Left ventricle myocardium inferior (tissue), 1 donor: ENCODE data around the gene MAJIN. TPM values are rescaled to one million over a fixed set of nuclear protein-coding genes. Genes with fewer than 3 reads are reported as not detected.

Experiments
- DNase-seq: peaks from one replicate; pipeline ENCODE4 v3.0.0-alpha.2; 2020
- H3K27ac ChIP-seq: fragments of 200-600 bp; replicated peaks from 2 replicates; pipeline ENCODE4 v1.8.0; 2021
- H3K27me3 ChIP-seq: fragments of 200-600 bp; 2 replicates; pipeline ENCODE4 v1.8.0; 2021; ENCODE audit warnings: low read depth
- H3K36me3 ChIP-seq: fragments of 200-600 bp; 2 replicates; pipeline ENCODE4 v1.8.0; 2021
- H3K4me1 ChIP-seq: fragments of 200-600 bp; 2 replicates; pipeline ENCODE4 v1.8.0; 2021
- H3K4me3 ChIP-seq: fragments of 200-600 bp; 2 replicates; pipeline ENCODE4 v1.8.0; 2021; ENCODE audit warnings: mild to moderate bottlenecking, moderate library complexity
- H3K9me3 ChIP-seq: fragments of 200-600 bp; replicated peaks from 2 replicates; pipeline ENCODE4 v1.8.0; 2021
- CTCF ChIP-seq: fragments of 200-600 bp; IDR thresholded peaks from 2 replicates; pipeline ENCODE4 v1.8.0; 2021; ENCODE audit warnings: antibody characterized with exemption, mild to moderate bottlenecking, borderline replicate concordance
- intact Hi-C: fragments of 100-400 bp; cut with micrococcal nuclease; formaldehyde crosslinking; loops from one replicate; pipeline ENCODE4 v1.11.0; 2022
- total RNA-seq: library from RNA; stranded (reverse); fragmentation: NEBNext Ultra II Directional; extraction: Animal tissue kit (Norgen Biotek cat#: 25700); gene quantifications from one replicate; pipeline ENCODE4 v1.2.1, GENCODE V29; 2021
- donor health status: DM: no; HTN: yes; CAD: no; lungs with severe emphysema.

Gene MAJIN
- total RNA-seq, 1 donor from 2014 or later: not detected

- Histone ChIP-seq H3K9me3 (no peaks in the 10 kb centered on the region), H3K27me3 (no peaks in the 10 kb centered on the region), H3K4me3 (no peak within 1 kb of the TSS), H3K27ac (no peak within 1 kb of the TSS), H3K4me1 (no peaks in the 10 kb centered on the region), H3K36me3 (peaks cover 38% of the 10 kb centered on the region)
- DNase-seq: no peak
- no peak for TF ChIP-seq CTCF
- intact Hi-C loops: no loop called here
These were observed 36.4 kb downstream of the MAJIN start, which contains the start of gene GPHA2 for GRCh38 chr11:64935359-64936081. Gene GPHA2 (minus strand): TSS chr11:64935893. CDS start chr11:64935460, 433 bp downstream.

- no peaks in the 10 kb centered on the region for H3K4me1 ChIP-seq
- TF ChIP-seq CTCF: no peak
- H3K4me3 ChIP-seq: no peak overlapping the region
- intact Hi-C loops: no loop called here
- DNase-seq: no peak
- H3K9me3 ChIP-seq: no peaks in the 10 kb centered on the region
- no peak overlapping the region for H3K27ac ChIP-seq
- H3K27me3 ChIP-seq: no peaks in the 10 kb centered on the region
- peaks cover 45% of the 10 kb centered on the region for H3K36me3 ChIP-seq
These were observed 37.1 kb downstream of the MAJIN start for GRCh38 chr11:64934682-64935358.

DNA sequence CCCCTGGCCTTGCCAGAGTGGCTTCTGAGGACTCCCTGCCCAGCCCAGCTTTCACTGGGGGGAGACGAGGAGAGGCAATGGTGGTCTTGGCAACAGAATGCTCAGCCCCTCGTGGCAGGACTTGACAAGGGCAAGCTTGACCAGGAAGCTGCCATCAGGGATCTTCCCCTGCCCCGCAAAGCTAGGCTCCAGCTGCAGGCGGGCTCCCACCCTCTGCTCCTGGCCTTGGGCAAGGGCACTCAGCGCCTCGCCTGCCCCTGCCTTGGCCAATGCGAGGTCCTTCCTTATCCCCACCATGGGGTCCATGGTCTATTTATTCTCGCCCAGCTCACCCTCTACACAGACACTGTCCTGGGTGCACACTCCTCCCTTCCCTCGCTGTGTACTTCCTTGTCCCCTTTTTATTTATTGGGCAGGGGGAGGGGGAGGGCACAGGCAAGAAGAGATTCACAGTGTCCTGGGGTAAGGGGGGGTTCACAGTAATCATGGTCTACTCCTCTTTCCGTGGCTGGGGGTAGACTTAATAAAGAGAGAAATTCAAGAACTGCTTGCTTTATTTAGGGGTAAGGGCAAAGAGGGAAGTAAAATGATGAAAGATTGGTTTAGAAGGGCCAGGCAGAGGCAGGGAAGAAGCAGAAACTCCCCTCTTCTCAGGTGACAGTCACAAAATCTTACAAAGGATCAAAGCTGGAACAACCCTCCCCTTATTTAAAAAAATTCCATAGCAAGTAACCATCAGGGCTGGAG, 37.8 kb downstream of the MAJIN start:
- no peaks in the 10 kb centered on the region for H3K27me3 ChIP-seq
- no peak for TF ChIP-seq CTCF
- H3K4me1 ChIP-seq: no peaks in the 10 kb centered on the region
- no peak overlapping the region for H3K4me3 ChIP-seq
- H3K36me3 ChIP-seq: peaks cover 52% of the 10 kb centered on the region
- H3K27ac ChIP-seq: no peak overlapping the region
- no peaks in the 10 kb centered on the region for H3K9me3 ChIP-seq
- intact Hi-C loops: no loop called here
- no peak for DNase-seq

DNA sequence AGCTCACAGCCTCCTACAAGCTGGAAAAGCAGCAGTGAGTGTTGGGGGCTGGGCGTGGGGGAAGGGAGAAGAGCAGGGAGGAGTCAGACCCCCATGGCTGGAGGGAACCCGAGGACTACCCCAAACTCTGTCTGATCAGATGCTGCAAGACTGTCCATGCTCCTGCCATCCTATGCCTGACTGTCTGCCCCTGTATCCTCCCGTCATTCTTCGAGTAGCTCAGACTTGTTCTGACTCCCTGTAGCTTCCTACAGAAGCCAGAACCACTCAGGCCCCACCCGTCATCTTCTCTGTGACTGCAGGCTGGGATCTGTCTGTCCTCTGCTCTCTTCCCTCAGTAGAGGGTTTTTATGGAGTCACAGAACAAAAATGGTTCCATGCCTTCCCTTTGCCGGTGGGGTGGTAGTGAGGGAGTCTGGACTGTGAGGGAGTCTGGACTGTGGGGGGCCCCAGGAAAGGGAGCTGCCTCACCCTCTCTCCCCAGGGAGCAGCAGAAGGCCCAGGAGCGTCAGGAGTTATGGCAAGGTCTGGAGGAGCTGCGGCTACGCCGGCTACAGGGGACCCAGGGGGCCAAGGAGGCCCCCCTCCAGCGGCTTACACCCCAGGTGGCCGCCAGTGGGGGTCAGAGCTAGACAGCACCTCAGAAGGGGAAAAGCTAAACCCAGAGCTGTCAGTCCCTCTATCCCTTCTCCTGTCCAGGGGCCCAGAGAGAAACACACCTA, 38.5 kb downstream of the MAJIN start:
- H3K4me3 ChIP-seq: no peak overlapping the region
- H3K27me3 ChIP-seq: no peaks in the 10 kb centered on the region
- no peak overlapping the region for H3K27ac ChIP-seq
- peaks cover 59% of the 10 kb centered on the region for H3K36me3 ChIP-seq
- H3K4me1 ChIP-seq: no peaks in the 10 kb centered on the region
- H3K9me3 ChIP-seq: no peaks in the 10 kb centered on the region
- no peak for DNase-seq
- intact Hi-C loops: no loop called here
- no peak for TF ChIP-seq CTCF

GRCh38 chr11:64932324-64932723, 39.6 kb downstream of the MAJIN start:
- no peak for TF ChIP-seq CTCF
- DNase-seq: no peak
- H3K9me3 ChIP-seq: no peaks in the 10 kb centered on the region
- no peak overlapping the region for H3K27ac ChIP-seq
- no peaks in the 10 kb centered on the region for H3K27me3 ChIP-seq
- intact Hi-C loops: no loop called here
- H3K4me1 ChIP-seq: no peaks in the 10 kb centered on the region
- H3K4me3 ChIP-seq: no peak overlapping the region
- peaks cover 70% of the 10 kb centered on the region for H3K36me3 ChIP-seq
